ENCODE results near the gene COL23A1. TPM values are rescaled to one million over a fixed set of nuclear protein-coding genes. Genes with fewer than 3 reads are reported as not detected.

COL23A1 gene
- total and polyA plus RNA-seq, 2 experiments from 2014 or later = 1.1 to 5.1 TPM

GRCh38 chr5:178277346-178277745 is 312.8 kb downstream of the COL23A1 start:
- Histone ChIP-seq H3K9me3 (ENCODE audit: low read depth) (no peaks in the 10 kb centered on the region), H3K4me1 (ENCODE audit: insufficient read depth) (no peaks in the 10 kb centered on the region), H3K9me2 (replicated peaks; ENCODE audit: insufficient read depth) (no peaks in the 10 kb centered on the region), H2AFZ (no peak overlapping the region), H3K36me3 (replicated peaks; ENCODE audit: insufficient read depth, low read depth) (no peaks in the 10 kb centered on the region), H3K4me2 (no peak overlapping the region), H3K79me2 (no peaks in the 10 kb centered on the region), H4K20me1 (ENCODE audit: insufficient read depth, poor library complexity, severe bottlenecking) (no peaks in the 10 kb centered on the region), H3K4me3 (no peak overlapping the region), H3K27ac (no peak overlapping the region), H3K27me3 (no peaks in the 10 kb centered on the region)
- TF ChIP-seq EZH2phosphoT487 (IDR thresholded peaks at IDR 0.05; ENCODE audit: low read depth, severe bottlenecking, unreplicated experiment) (no peak), EZH2 (IDR thresholded peaks at IDR 0.05; ENCODE audit: borderline replicate concordance) (no peak)
- TF ChIP-seq, protein P1, sequence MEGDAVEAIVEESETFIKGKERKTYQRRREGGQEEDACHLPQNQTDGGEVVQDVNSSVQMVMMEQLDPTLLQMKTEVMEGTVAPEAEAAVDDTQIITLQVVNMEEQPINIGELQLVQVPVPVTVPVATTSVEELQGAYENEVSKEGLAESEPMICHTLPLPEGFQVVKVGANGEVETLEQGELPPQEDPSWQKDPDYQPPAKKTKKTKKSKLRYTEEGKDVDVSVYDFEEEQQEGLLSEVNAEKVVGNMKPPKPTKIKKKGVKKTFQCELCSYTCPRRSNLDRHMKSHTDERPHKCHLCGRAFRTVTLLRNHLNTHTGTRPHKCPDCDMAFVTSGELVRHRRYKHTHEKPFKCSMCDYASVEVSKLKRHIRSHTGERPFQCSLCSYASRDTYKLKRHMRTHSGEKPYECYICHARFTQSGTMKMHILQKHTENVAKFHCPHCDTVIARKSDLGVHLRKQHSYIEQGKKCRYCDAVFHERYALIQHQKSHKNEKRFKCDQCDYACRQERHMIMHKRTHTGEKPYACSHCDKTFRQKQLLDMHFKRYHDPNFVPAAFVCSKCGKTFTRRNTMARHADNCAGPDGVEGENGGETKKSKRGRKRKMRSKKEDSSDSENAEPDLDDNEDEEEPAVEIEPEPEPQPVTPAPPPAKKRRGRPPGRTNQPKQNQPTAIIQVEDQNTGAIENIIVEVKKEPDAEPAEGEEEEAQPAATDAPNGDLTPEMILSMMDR (IDR thresholded peaks at IDR 0.05; ENCODE audit: poor library complexity) = no peak
- DNase-seq (ENCODE audit: low spot score) = no peak
- 93% methylated on average over 9 of the region's 9 CpGs for WGBS (ENCODE audit: low lambda C conversion rate, missing lambda C conversion rate)

GRCh38 chr5:178274781-178275537 is 315.2 kb downstream of the COL23A1 start:
- Histone ChIP-seq H2AFZ (no peak overlapping the region), H3K79me2 (no peaks in the 10 kb centered on the region), H3K4me3 (no peak overlapping the region), H4K20me1 (ENCODE audit: insufficient read depth, poor library complexity, severe bottlenecking) (no peaks in the 10 kb centered on the region), H3K27ac (no peak overlapping the region), H3K27me3 (no peaks in the 10 kb centered on the region), H3K9me2 (replicated peaks; ENCODE audit: insufficient read depth) (no peaks in the 10 kb centered on the region), H3K36me3 (replicated peaks; ENCODE audit: insufficient read depth, low read depth) (no peaks in the 10 kb centered on the region), H3K4me2 (no peak overlapping the region), H3K9me3 (ENCODE audit: low read depth) (no peaks in the 10 kb centered on the region), H3K4me1 (ENCODE audit: insufficient read depth) (no peaks in the 10 kb centered on the region)
- 83% methylated on average over 20 of the region's 20 CpGs for WGBS (ENCODE audit: low lambda C conversion rate, missing lambda C conversion rate)
- no peak for TF ChIP-seq EZH2phosphoT487 (IDR thresholded peaks at IDR 0.05; ENCODE audit: low read depth, severe bottlenecking, unreplicated experiment)
- TF ChIP-seq EZH2 (IDR thresholded peaks at IDR 0.05; ENCODE audit: borderline replicate concordance) = no peak
- TF ChIP-seq, protein P1 (IDR thresholded peaks at IDR 0.05; ENCODE audit: poor library complexity) = no peak
- DNase-seq (ENCODE audit: low spot score) = no peak

DNA sequence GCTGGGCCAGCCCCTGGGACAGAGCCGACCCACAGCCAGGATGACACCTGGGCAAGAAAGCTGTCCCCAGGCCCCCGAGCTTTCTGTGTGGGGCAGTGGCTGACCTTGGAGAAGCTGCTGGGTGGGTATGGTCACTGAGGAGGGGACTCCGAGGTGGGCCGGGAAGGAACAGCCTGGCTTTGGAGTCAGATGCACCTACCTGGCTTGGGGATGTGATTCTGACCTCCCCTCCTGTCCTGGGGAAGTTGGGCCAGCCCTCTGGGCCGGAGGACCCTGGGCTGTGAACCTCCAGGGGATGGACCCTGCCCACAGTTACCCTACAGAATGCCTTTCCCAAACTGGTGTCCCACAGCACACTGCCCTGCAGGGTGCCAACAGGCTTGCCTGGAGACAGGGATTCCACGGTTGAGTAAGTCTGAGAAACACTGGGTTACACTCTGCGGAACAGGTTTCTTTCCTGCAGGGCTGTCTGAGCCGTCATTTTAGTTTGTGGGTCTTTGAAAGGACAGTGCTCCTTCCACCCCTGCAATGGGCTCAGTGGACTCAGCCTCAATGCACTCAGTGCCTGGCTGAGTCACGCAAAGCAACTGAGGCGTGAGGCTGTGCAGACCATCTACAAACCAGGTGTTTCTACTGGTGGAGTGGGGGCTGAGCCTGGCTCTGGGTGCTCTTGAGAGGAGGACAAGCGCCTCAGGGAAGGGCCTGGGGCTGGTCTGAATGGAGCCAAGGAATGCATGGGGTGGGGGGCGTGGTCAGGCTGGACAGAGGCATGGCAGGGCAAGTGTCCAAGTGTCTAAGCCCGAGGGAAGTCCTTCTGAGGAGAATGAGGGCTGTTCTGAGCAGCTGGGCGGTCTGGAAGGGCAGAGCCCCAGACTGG is 316.3 kb downstream of the COL23A1 start:
- DNase-seq (ENCODE audit: low spot score) = peak; percentile 25
- WGBS (ENCODE audit: low lambda C conversion rate, missing lambda C conversion rate) = 81% methylated on average over 14 of the region's 14 CpGs
- Histone ChIP-seq H3K27me3 (no peaks in the 10 kb centered on the region), H3K79me2 (no peaks in the 10 kb centered on the region), H3K4me3 (no peak overlapping the region), H3K4me1 (ENCODE audit: insufficient read depth) (no peaks in the 10 kb centered on the region), H3K36me3 (replicated peaks; ENCODE audit: insufficient read depth, low read depth) (no peaks in the 10 kb centered on the region), H2AFZ (no peak overlapping the region), H4K20me1 (ENCODE audit: insufficient read depth, poor library complexity, severe bottlenecking) (no peaks in the 10 kb centered on the region), H3K27ac (no peak overlapping the region), H3K9me3 (ENCODE audit: low read depth) (no peaks in the 10 kb centered on the region), H3K4me2 (no peak overlapping the region), H3K9me2 (replicated peaks; ENCODE audit: insufficient read depth) (no peaks in the 10 kb centered on the region)
- TF ChIP-seq, protein P1 (IDR thresholded peaks at IDR 0.05; ENCODE audit: poor library complexity) = no peak
- TF ChIP-seq EZH2phosphoT487 (IDR thresholded peaks at IDR 0.05; ENCODE audit: low read depth, severe bottlenecking, unreplicated experiment) (no peak), EZH2 (IDR thresholded peaks at IDR 0.05; ENCODE audit: borderline replicate concordance) (no peak)

Data from hepatocyte (in vitro differentiated cells).